Esophagus squamous epithelium (tissue), 5 donors: ENCODE measurements around the gene PTK7. TPM values are rescaled to one million over a fixed set of nuclear protein-coding genes. Genes with fewer than 3 reads are reported as not detected.
A peak's percentile ranks its signal among the peaks of the same experiment; 100 is the strongest.

Experiments used
- DNase-seq: peaks from one replicate; lab custom pipeline; 2025; lab: John Stamatoyannopoulos, UW
- H3K27ac ChIP-seq, 4 donors: fragments of 200-600 bp; sonication (generic); one replicate each; pipeline ENCODE4 v1.5.1; 2016 to 2019; ENCODE audit warnings: mild to moderate bottlenecking in 1 of 4
- H3K27me3 ChIP-seq, 4 donors: fragments of 200-600 bp; sonication (generic); 1 replicate in 3 of 4; 2 replicates in 1 of 4; pipeline versions ENCODE4 v1.5.1 to v1.6.0; 2017 to 2021; ENCODE audit warnings: antibody characterized with exemption in 1 of 4
- H3K36me3 ChIP-seq, 3 donors: fragments of 200-600 bp; sonication (generic); one replicate each; pipeline ENCODE4 v1.5.1; 2016 to 2019
- H3K4me1 ChIP-seq, 3 donors: fragments of 200-600 bp; sonication (generic); one replicate each; pipeline ENCODE4 v1.5.1; 2017 to 2019
- H3K4me3 ChIP-seq, 4 donors: fragments of 200-600 bp; sonication (generic); 1 replicate in 3 of 4; 2 replicates in 1 of 4; pipeline ENCODE4 v1.5.1; 2016 to 2019; ENCODE audit warnings: mild to moderate bottlenecking in 2 of 4, moderate library complexity in 1 of 4
- H3K9me3 ChIP-seq, 3 donors: fragments of 200-600 bp; sonication (generic); one replicate each; pipeline ENCODE4 v1.5.1; 2016 to 2019
- POLR2A ChIP-seq, 4 donors: fragments of 450-650 bp; IDR thresholded peaks; one replicate each; pipeline ENCODE4 v1.6.1; 2017; ENCODE audit warnings: antibody characterized with exemption in 4 of 4, mild to moderate bottlenecking in 4 of 4, moderate library complexity in 3 of 4
- whole genome bisulfite sequencing, 2 donors: methylation state at CpG; one replicate each; pipeline ENCODE4 v1.1.5; 2018; 5-methylcytosine and 5-hydroxymethylcytosine counted together
- intact Hi-C: fragments of 100-400 bp; cut with DNase I; formaldehyde crosslinking; loops from one replicate; pipeline ENCODE4 v1.15.0; 2022
- total RNA-seq, 4 donors: library from RNA; depleted of rRNA; stranded (reverse); fragments of >200 nt; gene quantifications; one replicate each; pipeline ENCODE4 v1.1.0, GENCODE V29; 2016
- TF ChIP-seq, protein P1 (sequence below), 6 experiments: fragments of 450-650 bp in 4 of 6; fragments of 200-600 bp in 2 of 6; sonication (generic) in 2 of 6; IDR thresholded peaks; one replicate each; pipeline ENCODE4 v1.5.1; 2016 to 2019; ENCODE audit warnings: antibody characterized with exemption in 6 of 6, mild to moderate bottlenecking in 4 of 6, moderate library complexity in 4 of 6
- donor health status: DM: yes; HTN: yes; CAD: no.

Gene PTK7
- total RNA-seq, 4 donors from 2014 or later: 30.6 to 44.1 (median 36.7) TPM

DNA sequence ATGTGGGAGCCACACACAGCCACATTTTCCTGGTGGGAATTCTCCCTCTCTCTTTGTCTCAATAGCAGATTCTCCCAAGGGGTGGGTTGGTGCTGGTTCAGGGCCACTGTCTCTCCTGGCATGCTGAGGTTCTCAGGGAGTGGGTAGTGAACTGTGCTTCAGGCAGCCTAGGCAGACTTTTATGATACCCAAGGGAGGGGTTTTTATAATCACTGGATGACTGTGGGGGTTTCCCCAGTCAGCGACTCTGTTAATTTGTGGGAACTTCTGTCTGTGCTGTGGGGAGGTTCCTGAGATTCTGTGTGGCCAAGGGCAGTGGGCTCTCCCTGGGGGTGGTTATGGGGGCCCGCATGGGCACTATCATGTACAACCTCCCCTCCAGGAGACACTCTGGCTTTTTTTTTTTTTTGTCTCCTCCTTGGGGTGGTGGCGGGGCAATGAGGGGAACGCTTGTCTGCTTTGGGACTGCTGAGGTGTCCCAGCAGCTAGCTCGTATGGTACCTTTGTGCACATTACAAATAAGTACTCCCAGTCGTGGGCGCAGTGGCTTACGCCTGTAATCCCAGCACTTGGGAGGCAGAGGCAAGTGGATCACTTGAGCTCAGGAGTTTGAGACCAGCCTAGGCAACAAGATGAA is 10.0 kb downstream of the PTK7 start:
- Histone ChIP-seq H3K36me3 (no peaks in the 10 kb centered on the region), H3K27me3 (no peaks in the 10 kb centered on the region), H3K9me3 (no peaks in the 10 kb centered on the region), H3K4me1 (peaks cover 17 to 65% (median 32%) of the 10 kb centered on the region in 3 donors), H3K27ac (no peak overlapping the region), H3K4me3 (no peak overlapping the region)
- TF ChIP-seq, protein P1, sequence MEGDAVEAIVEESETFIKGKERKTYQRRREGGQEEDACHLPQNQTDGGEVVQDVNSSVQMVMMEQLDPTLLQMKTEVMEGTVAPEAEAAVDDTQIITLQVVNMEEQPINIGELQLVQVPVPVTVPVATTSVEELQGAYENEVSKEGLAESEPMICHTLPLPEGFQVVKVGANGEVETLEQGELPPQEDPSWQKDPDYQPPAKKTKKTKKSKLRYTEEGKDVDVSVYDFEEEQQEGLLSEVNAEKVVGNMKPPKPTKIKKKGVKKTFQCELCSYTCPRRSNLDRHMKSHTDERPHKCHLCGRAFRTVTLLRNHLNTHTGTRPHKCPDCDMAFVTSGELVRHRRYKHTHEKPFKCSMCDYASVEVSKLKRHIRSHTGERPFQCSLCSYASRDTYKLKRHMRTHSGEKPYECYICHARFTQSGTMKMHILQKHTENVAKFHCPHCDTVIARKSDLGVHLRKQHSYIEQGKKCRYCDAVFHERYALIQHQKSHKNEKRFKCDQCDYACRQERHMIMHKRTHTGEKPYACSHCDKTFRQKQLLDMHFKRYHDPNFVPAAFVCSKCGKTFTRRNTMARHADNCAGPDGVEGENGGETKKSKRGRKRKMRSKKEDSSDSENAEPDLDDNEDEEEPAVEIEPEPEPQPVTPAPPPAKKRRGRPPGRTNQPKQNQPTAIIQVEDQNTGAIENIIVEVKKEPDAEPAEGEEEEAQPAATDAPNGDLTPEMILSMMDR (IDR thresholded peaks at IDR 0.05): no peak
- no peak for TF ChIP-seq POLR2A (IDR thresholded peaks at IDR 0.05)
- no peak for DNase-seq
- intact Hi-C loops: no loop called here
- WGBS, 2 donors: 62% methylated on average over 2 of the region's 8 CpGs; no CpG with 5 or more reads in 1 of the 2 donors

DNA sequence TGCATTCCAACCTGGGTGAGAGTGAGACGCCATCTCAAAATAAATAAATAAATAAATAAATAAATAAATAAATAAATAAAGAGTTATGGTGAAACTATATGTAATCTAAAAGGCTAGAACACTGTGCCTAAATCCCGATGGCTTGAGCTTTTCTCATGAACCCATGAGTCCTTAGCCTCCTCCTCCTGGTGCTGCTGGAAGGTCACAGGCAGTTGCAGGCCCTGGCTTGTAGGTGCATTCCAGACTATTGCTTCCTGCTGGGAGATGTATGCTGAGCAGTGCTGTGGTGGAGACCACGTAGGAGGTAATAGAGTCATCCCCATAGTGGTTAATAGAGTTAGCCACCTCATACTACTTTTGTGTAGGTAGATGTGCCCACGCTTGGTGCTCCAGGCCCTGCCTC is 12.5 kb downstream of the PTK7 start:
- 33 to 71% methylated on average over 3 to 4 of the region's 4 CpGs for WGBS, 2 donors
- Histone ChIP-seq H3K36me3 (no peaks in the 10 kb centered on the region), H3K27ac (peak overlapping the region; percentile 75 to 85 (median 82)), H3K27me3 (no peaks in the 10 kb centered on the region), H3K4me1 (peaks cover 17 to 77% (median 35%) of the 10 kb centered on the region in 3 donors), H3K4me3 (no peak overlapping the region), H3K9me3 (no peaks in the 10 kb centered on the region)
- no peak for DNase-seq
- intact Hi-C loops: no loop called here
- peak in 1 of 4 donors; percentile 5 for TF ChIP-seq POLR2A (IDR thresholded peaks at IDR 0.05)
- TF ChIP-seq, protein P1 (IDR thresholded peaks at IDR 0.05): no peak

DNA sequence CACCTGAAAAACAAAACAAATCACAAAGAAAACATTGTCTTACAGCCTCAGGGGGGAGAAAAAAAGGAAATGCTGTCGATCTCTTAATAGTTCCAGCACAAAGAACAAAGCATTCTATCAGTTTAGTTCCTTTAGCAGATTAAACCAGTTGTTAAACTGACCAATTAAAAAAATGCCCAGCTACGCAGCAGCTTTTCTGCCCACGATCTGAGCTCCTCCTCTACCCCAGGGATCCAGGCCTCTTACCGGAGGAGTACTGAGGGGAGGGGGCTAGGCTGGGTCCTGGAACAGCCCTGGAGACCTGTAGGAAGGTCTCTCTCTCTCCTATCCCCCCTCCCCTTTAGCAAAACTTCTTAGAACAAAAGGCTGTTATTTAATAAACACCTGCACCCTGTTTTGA is 13.4 kb downstream of the PTK7 start:
- H3K4me1 ChIP-seq: peaks cover 17 to 85% (median 40%) of the 10 kb centered on the region in 3 donors
- intact Hi-C loops: no loop called here
- no peak for TF ChIP-seq POLR2A (IDR thresholded peaks at IDR 0.05)
- TF ChIP-seq, protein P1 (IDR thresholded peaks at IDR 0.05): no peak
- no peaks in the 10 kb centered on the region for H3K9me3 ChIP-seq
- no peaks in the 10 kb centered on the region for H3K27me3 ChIP-seq
- 44 to 47% methylated on average over 3 of the region's 4 CpGs for WGBS, 2 donors
- H3K27ac ChIP-seq: peak overlapping the region; percentile 75 to 85 (median 82)
- H3K4me3 ChIP-seq: no peak overlapping the region
- no peaks in the 10 kb centered on the region for H3K36me3 ChIP-seq
- no peak for DNase-seq

DNA sequence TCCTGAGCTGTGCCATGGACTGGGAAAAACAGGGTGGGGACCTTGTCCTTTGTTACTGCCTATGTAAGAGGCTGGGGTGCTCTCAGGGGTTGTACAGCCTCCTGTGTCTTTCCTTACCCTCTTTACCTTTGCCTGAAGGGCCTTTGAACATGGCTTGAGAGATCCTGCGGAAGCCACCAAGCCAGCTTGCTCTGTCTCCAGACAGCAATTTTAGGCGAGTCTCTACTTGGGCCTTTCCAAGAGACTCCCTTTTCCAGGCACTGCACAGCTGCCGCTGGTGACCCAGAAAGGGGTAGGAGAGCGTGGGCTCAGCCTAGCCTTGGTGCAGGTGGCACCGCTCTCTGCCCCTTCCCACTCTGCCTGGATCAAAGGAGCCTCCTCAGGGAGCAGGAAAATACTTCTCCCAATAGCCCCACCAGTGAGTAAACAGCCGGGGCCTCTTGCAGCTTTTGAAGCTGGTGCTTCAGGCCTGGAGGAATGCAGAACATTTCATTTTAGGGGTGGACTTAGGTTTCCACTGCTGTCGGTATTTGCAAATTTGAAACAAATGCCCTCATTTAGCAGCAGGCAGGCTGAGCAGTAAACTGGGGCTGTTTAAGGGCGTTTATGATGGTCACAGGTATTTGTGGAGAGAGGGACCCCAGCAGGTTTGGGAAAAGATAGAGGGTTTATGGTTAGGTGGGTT is 13.9 kb downstream of the PTK7 start:
- Histone ChIP-seq H3K4me1 (peaks cover 17 to 90% (median 45%) of the 10 kb centered on the region in 3 donors), H3K4me3 (no peak overlapping the region), H3K36me3 (no peaks in the 10 kb centered on the region), H3K27ac (peak overlapping the region; percentile 75 to 85 (median 82)), H3K27me3 (no peaks in the 10 kb centered on the region), H3K9me3 (no peaks in the 10 kb centered on the region)
- intact Hi-C loops: no loop called here
- no peak for TF ChIP-seq POLR2A (IDR thresholded peaks at IDR 0.05)
- TF ChIP-seq, protein P1 (IDR thresholded peaks at IDR 0.05): no peak
- no peak for DNase-seq
- 36 to 40% methylated on average over 5 to 7 of the region's 8 CpGs for WGBS, 2 donors

DNA sequence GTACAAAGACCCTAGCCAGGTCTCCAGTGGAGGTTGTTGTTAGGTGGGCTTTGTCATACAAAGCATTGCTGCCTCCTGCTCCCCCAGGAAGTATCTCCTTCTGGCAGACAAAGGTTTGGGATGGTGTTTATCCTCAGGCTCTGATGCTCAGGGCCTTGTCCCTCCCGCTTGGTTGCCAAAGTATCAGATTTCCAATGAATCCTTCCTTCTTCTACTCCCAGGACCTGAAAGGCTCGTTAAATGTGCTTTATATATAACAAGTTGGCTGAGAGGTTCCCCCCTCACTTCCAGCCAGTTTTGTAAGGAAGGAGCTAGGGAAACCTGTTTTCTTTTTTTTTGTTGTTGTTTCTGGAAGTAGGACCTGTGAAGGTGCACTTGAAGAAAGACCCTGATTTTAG is 14.4 kb downstream of the PTK7 start:
- Histone ChIP-seq H3K27ac (peak overlapping the region; percentile 75 to 85 (median 82)), H3K4me1 (peaks cover 17 to 95% (median 50%) of the 10 kb centered on the region in 3 donors), H3K27me3 (no peaks in the 10 kb centered on the region), H3K36me3 (no peaks in the 10 kb centered on the region), H3K9me3 (no peaks in the 10 kb centered on the region), H3K4me3 (no peak overlapping the region)
- intact Hi-C loops: no loop called here
- DNase-seq: no peak
- WGBS, 2 donors: 19 to 83% methylated on average over 1 to 2 of the region's 2 CpGs
- no peak for TF ChIP-seq POLR2A (IDR thresholded peaks at IDR 0.05)
- TF ChIP-seq, protein P1 (IDR thresholded peaks at IDR 0.05): no peak
